HG02798 (cell line): ENCODE measurements around the gene CFD.
"Not testable (repeated sequence)": the region's sequence is repeated elsewhere in the genome, so short reads cannot be mapped to it uniquely, and the experiment has no call there.

ENCODE experiments used
- ATAC-seq: cut with Tn5 transposase; IDR thresholded peaks from one replicate; pipeline ENCODE4 v1.9.1; 2021; ENCODE audit warnings: mild to moderate bottlenecking; ENCODE audit not compliant: unreplicated experiment, poor library complexity

CFD gene

GRCh38 chr19:858868-859843 lies at the start of gene CFD:
Gene CFD (plus strand): TSS chr19:859664. CDS start chr19:859690, 26 bp downstream.
- no peak for ATAC-seq

GRCh38 chr19:810077-810855 lies 49.2 kb upstream of the CFD start:
- ATAC-seq = no peak

GRCh38 chr19:810883-811489 lies 48.5 kb upstream of the CFD start:
- no peak for ATAC-seq

GRCh38 chr19:811506-812048 lies 47.9 kb upstream of the CFD start:
- no peak for ATAC-seq

GRCh38 chr19:812049-812746 lies 47.3 kb upstream of the CFD start:
- ATAC-seq = no peak

- no peak for ATAC-seq
Measured at GRCh38 chr19:812747-813218, 46.7 kb upstream of the CFD start.

- no peak for ATAC-seq
Measured at GRCh38 chr19:813219-814151, 46.0 kb upstream of the CFD start.

- ATAC-seq = no peak
Measured at GRCh38 chr19:814152-815078, 45.0 kb upstream of the CFD start.

GRCh38 chr19:815079-815774 lies 44.2 kb upstream of the CFD start:
- ATAC-seq = no peak

GRCh38 chr19:815775-816499 lies 43.5 kb upstream of the CFD start:
- ATAC-seq = no peak

GRCh38 chr19:816500-816857 lies 43.0 kb upstream of the CFD start:
- no peak for ATAC-seq

- ATAC-seq = not testable (repeated sequence)
Measured at GRCh38 chr19:820212-820611, 39.3 kb upstream of the CFD start.

- no peak for ATAC-seq
Measured at GRCh38 chr19:821231-821824, 38.1 kb upstream of the CFD start.

- ATAC-seq = no peak
Measured at GRCh38 chr19:821825-822503, 37.5 kb upstream of the CFD start, which contains the start of gene PLPPR3. Gene PLPPR3 (minus strand): TSS chr19:821955. CDS start chr19:821559, 396 bp downstream.

- ATAC-seq = no peak
Measured at GRCh38 chr19:823565-824121, 35.8 kb upstream of the CFD start.
